PFSK-1 (cell line): ENCODE data around the gene ATP6AP1.

Experiments used
- FOXP2 ChIP-seq: optimal IDR thresholded peaks from 2 replicates; pipeline ENCODE3; 2011; ENCODE audit warnings: borderline replicate concordance, control low read depth, inconsistent platforms; ENCODE audit not compliant: insufficient read depth; ENCODE audit errors: extremely low read length, extremely low read depth
- POLR2AphosphoS5 ChIP-seq: IDR thresholded peaks from 2 replicates; pipeline ENCODE4 v1.6.1; 2012; ENCODE audit warnings: low read depth, mild to moderate bottlenecking, control low read depth, low read length, moderate library complexity
- REST ChIP-seq, 2 experiments: IDR thresholded peaks; 2 replicates each; pipeline versions ENCODE4 v1.6.1 to v1.8.0; 2011 to 2012; ENCODE audit warnings: low read depth in 2 of 2, low read length in 2 of 2, control low read depth in 1 of 2, inconsistent platforms in 1 of 2, mild to moderate bottlenecking in 1 of 2, moderate library complexity in 1 of 2; ENCODE audit not compliant: insufficient read depth in 1 of 2
- SIN3A ChIP-seq: IDR thresholded peaks from 2 replicates; pipeline ENCODE4 v1.6.1; 2012; ENCODE audit warnings: mild to moderate bottlenecking, low read length, moderate library complexity, borderline replicate concordance; ENCODE audit not compliant: insufficient read depth
- TAF1 ChIP-seq: IDR thresholded peaks from 2 replicates; pipeline ENCODE4 v1.6.1; 2012; ENCODE audit warnings: low read length, control low read depth, borderline replicate concordance; ENCODE audit not compliant: insufficient read depth

DNA sequence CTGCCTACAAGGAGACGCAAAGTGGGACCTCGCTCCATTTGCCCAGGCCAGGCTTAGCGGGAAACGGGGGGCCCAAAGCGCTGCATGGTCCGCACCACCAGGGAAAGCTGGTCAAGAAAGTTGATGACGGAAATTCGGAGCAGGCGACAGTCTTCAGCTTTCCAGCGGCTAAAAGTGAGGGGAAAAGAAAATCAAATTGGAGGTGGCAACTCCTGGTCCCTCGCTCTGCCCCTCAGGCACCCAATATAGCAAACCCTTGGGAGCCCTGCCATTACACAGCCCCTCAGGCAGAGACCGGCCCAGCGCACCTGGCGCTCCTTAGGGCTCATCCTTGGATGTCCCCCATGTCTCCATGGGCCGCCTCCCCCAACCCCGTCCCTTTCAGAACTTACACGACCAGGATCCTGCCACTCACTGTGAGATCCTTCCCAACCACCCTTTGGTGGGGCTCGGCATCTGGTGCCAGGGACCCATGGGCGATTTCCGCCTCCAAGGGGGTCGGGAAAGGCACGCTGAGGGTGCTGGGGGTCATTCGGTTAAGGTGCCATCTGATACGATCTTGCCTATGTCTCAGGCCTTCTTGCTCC lies 49.5 kb downstream of the ATP6AP1 start:
- TF ChIP-seq POLR2AphosphoS5 (no peak), REST (IDR thresholded peaks at IDR 0.05; ENCODE audit: insufficient read depth in 1 of 2, low read depth in 2 of 2, low read length in 2 of 2) (no peak), TAF1 (no peak), SIN3A (no peak), FOXP2 (no peak)
